Naive thymus-derived CD4-positive, alpha-beta T cell (primary cell): ENCODE results near the gene METAP1D. TPM values are rescaled to one million over a fixed set of nuclear protein-coding genes. Genes with fewer than 3 reads are reported as not detected.

ENCODE experiments used
- ATAC-seq: fragments of 150-1000 bp; cut with Tn5 transposase; 2 replicates; pipeline ENCODE4 v1.10.0; 2021; ENCODE audit warnings: mild to moderate bottlenecking, moderate library complexity
- CTCF ChIA-PET: fragments of 350-600 bp; sonication (Branson Sonifier 250); formaldehyde crosslinking; loops from one replicate; lab custom pipeline; 2021; ENCODE audit warnings: antibody characterized with exemption; lab: Charles Lee
- POLR2A ChIA-PET: fragments of 350-600 bp; sonication (Branson Sonifier 250); formaldehyde crosslinking; loops from one replicate; lab custom pipeline; 2021; ENCODE audit warnings: antibody characterized with exemption, inconsistent platforms; lab: Charles Lee
- DNase-seq, 9 donors: peaks; one replicate each; pipeline versions ENCODE4 v3.0.0 to v3.0.0-alpha.2; 2020 to 2022; ENCODE audit warnings: mixed read lengths in 1 of 9
- H3K27ac ChIP-seq: one replicate; pipeline ENCODE4 v1.7.0; 2013; ENCODE audit warnings: mild to moderate bottlenecking, low read depth, low read length, moderate library complexity
- H3K27me3 ChIP-seq, 2 donors: one replicate each; pipeline ENCODE4 v1.7.0; 2013; ENCODE audit warnings: low read length in 2 of 2, mild to moderate bottlenecking in 2 of 2, moderate library complexity in 2 of 2; ENCODE audit not compliant: control insufficient read depth in 2 of 2, insufficient read depth in 2 of 2
- H3K36me3 ChIP-seq, 3 experiments: 1 replicate in 2 of 3; 2 replicates in 1 of 3; pipeline ENCODE4 v1.7.0; 2013; ENCODE audit warnings: low read length in 3 of 3, mild to moderate bottlenecking in 3 of 3, moderate library complexity in 1 of 3; ENCODE audit not compliant: insufficient read depth in 3 of 3, control insufficient read depth in 2 of 3
- H3K4me1 ChIP-seq, 2 donors: one replicate each; pipeline ENCODE4 v1.7.0; 2013; ENCODE audit warnings: low read length in 2 of 2, mild to moderate bottlenecking in 2 of 2, moderate library complexity in 1 of 2; ENCODE audit not compliant: control insufficient read depth in 2 of 2, insufficient read depth in 2 of 2
- H3K4me3 ChIP-seq: 2 replicates; pipeline ENCODE4 v1.7.0; 2013; ENCODE audit warnings: mild to moderate bottlenecking, low read length
- H3K9me3 ChIP-seq, 3 experiments: 1 replicate in 2 of 3; 2 replicates in 1 of 3; pipeline ENCODE4 v1.7.0; 2013; ENCODE audit warnings: low read length in 3 of 3; ENCODE audit not compliant: control insufficient read depth in 2 of 3
- H3K27ac Mint-ChIP-seq, 9 donors: one replicate each; pipeline ENCODE4 v1.8.0; 2020 to 2022; ENCODE audit warnings: mixed read lengths in 9 of 9, mild to moderate bottlenecking in 8 of 9, moderate library complexity in 5 of 9, inconsistent platforms in 2 of 9
- H3K27me3 Mint-ChIP-seq, 5 donors: one replicate each; pipeline ENCODE4 v1.8.0; 2021 to 2022; ENCODE audit warnings: mixed read lengths in 5 of 5, mild to moderate bottlenecking in 1 of 5
- H3K36me3 Mint-ChIP-seq, 5 donors: one replicate each; pipeline ENCODE4 v1.8.0; 2020 to 2022; ENCODE audit warnings: mixed read lengths in 5 of 5, mild to moderate bottlenecking in 3 of 5, inconsistent platforms in 1 of 5
- H3K4me1 Mint-ChIP-seq, 7 donors: one replicate each; pipeline ENCODE4 v1.8.0; 2020 to 2022; ENCODE audit warnings: mixed read lengths in 7 of 7, mild to moderate bottlenecking in 3 of 7, inconsistent platforms in 1 of 7
- H3K4me3 Mint-ChIP-seq, 10 donors: one replicate each; pipeline ENCODE4 v1.8.0; 2020 to 2022; ENCODE audit warnings: mild to moderate bottlenecking in 10 of 10, mixed read lengths in 10 of 10, moderate library complexity in 6 of 10, inconsistent platforms in 2 of 10
- H3K9me3 Mint-ChIP-seq, 11 donors: one replicate each; pipeline ENCODE4 v1.8.0; 2020 to 2022; ENCODE audit warnings: mixed read lengths in 11 of 11, mild to moderate bottlenecking in 4 of 11, inconsistent platforms in 1 of 11, moderate library complexity in 1 of 11
- intact Hi-C, 2 donors: fragments of 100-400 bp; cut with micrococcal nuclease; formaldehyde crosslinking; loops; one replicate each; pipeline ENCODE4 v1.15.1; 2023
- polyA plus RNA-seq, 2 donors: library from polyadenylated mRNA; unstranded; fragments of 300-500 nt; fragmentation: Illumina TruSeq; gene quantifications; one replicate each; pipeline ENCODE4 v1.2.3, GENCODE V29; 2021
- total RNA-seq, 6 experiments: library from RNA in 5 of 6; stranded (reverse) in 5 of 6; gene quantifications; 1 replicate in 5 of 6; 2 replicates in 1 of 6; pipeline ENCODE4 v1.2.3 and lab custom pipeline; 2021 to 2026

The METAP1D gene
- total RNA-seq (10 to 100 TPM in 3 of 5 experiments, 1 to 10 TPM in 2; 5.3 to 12.2 (median 11.6) TPM), polyA plus RNA-seq (1 to 10 TPM; 3.3 to 4.0 TPM), total RNA-seq (lab: John Stamatoyannopoulos, UW) (11.4 reads per million, percentile 38 among the genes with 10 or more reads in this experiment)

- POLR2A ChIA-PET = interaction anchor here (1.0 kb wide), 1 partner anchor 78 kb away, joined by 3 read pairs; the partner anchor contains the start of gene HAT1
- H3K4me1 Mint-ChIP-seq = peaks cover 5 to 24% (median 22%) of the 10 kb centered on the region in 7 donors
- no peaks in the 10 kb centered on the region for H3K36me3 ChIP-seq
- peak within 1 kb of the TSS; percentile 61 for H3K27ac ChIP-seq
- no peaks in the 10 kb centered on the region for H3K9me3 ChIP-seq
- no peaks in the 10 kb centered on the region for H3K9me3 Mint-ChIP-seq
- peaks cover 0 to 5% of the 10 kb centered on the region in 2 donors for H3K4me1 ChIP-seq
- H3K4me3 Mint-ChIP-seq = peak within 1 kb of the TSS; percentile 87 to 99 (median 96)
- intact Hi-C loops = loop anchor here (1.0 to 5.0 kb wide), 8 partner anchors 78 to 568 kb away; partner anchors contain the start of genes DCAF17 (in 2 of the 2), HAT1 (in 2 of the 2), METTL8 (in 2 of the 2) and DLX2 (in 1 of the 2)
- no peaks in the 10 kb centered on the region for H3K27me3 ChIP-seq
- peak; percentile 98 for ATAC-seq
- peak; percentile 74 to 92 (median 82) for DNase-seq
- H3K36me3 Mint-ChIP-seq = peaks cover 0 to 2% (median 0%) of the 10 kb centered on the region in 5 donors
- peak within 1 kb of the TSS; percentile 99 for H3K4me3 ChIP-seq
- CTCF ChIA-PET = no interaction called here
- peaks cover 6 to 23% (median 9%) of the 10 kb centered on the region in 5 donors for H3K27me3 Mint-ChIP-seq
- peak within 1 kb of the TSS; percentile 77 to 97 (median 93) for H3K27ac Mint-ChIP-seq
Measured at GRCh38 chr2:171999604-172000469, at the start of gene METAP1D. TSS of gene METAP1D (plus strand) at chr2:171999953. CDS start at chr2:171999970, 17 bp downstream.

DNA sequence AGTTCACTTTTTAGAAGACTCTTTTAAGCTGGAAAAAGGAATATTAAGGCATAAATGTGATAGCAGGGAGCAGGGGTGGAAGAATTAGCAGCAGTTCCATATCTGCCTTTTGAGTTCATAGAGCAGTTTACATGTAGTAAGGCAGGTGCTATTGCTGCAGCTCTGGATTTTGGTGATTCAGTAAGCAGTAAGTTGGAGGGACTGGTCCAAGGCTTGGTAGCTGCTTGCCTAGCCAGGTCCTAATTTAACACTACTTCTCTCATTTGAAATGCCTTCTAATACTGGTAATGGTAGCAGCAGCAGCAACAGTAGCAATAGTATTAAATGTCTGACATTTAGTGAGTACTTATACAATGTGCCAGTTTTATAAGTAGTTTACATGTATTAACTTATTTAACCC lies 47.5 kb upstream of the METAP1D start:
- no peak for DNase-seq
- H3K4me1 Mint-ChIP-seq = peaks cover 14 to 21% (median 19%) of the 10 kb centered on the region in 7 donors
- no peak overlapping the region for H3K4me3 Mint-ChIP-seq
- H3K9me3 Mint-ChIP-seq = peaks cover 0 to 2% (median 0%) of the 10 kb centered on the region in 11 donors
- no peak overlapping the region for H3K27ac Mint-ChIP-seq
- H3K9me3 ChIP-seq = no peaks in the 10 kb centered on the region
- H3K4me3 ChIP-seq = no peak overlapping the region
- no peak overlapping the region for H3K27ac ChIP-seq
- H3K36me3 ChIP-seq = peaks cover 0 to 10% (median 0%) of the 10 kb centered on the region in 3 experiments
- intact Hi-C loops = no loop called here
- ChIA-PET CTCF (no interaction called here), POLR2A (no interaction called here)
- H3K36me3 Mint-ChIP-seq = peaks cover 5 to 41% (median 22%) of the 10 kb centered on the region in 5 donors
- no peak for ATAC-seq
- H3K27me3 ChIP-seq = no peaks in the 10 kb centered on the region
- H3K4me1 ChIP-seq = peaks cover 6 to 8% of the 10 kb centered on the region in 2 donors
- H3K27me3 Mint-ChIP-seq = no peaks in the 10 kb centered on the region

GRCh38 chr2:171952748-171953147 lies 47.0 kb upstream of the METAP1D start:
- peaks cover 5 to 43% (median 22%) of the 10 kb centered on the region in 5 donors for H3K36me3 Mint-ChIP-seq
- ChIA-PET CTCF (no interaction called here), POLR2A (interaction anchor here (0.5 kb wide), 1 partner anchor 10 kb away, joined by 3 read pairs; no protein-coding TSS in a partner anchor)
- no peak overlapping the region for H3K27ac Mint-ChIP-seq
- Histone ChIP-seq H3K27me3 (no peaks in the 10 kb centered on the region), H3K36me3 (peaks cover 0 to 10% (median 0%) of the 10 kb centered on the region in 3 experiments), H3K4me1 (peaks cover 6 to 8% of the 10 kb centered on the region in 2 donors), H3K4me3 (no peak overlapping the region), H3K27ac (no peak overlapping the region), H3K9me3 (no peaks in the 10 kb centered on the region)
- no peak for DNase-seq
- no peaks in the 10 kb centered on the region for H3K27me3 Mint-ChIP-seq
- peaks cover 14 to 23% (median 19%) of the 10 kb centered on the region in 7 donors for H3K4me1 Mint-ChIP-seq
- no peak overlapping the region for H3K4me3 Mint-ChIP-seq
- peak; percentile 67 for ATAC-seq
- peaks cover 0 to 2% (median 0%) of the 10 kb centered on the region in 11 donors for H3K9me3 Mint-ChIP-seq
- intact Hi-C loops = no loop called here

DNA sequence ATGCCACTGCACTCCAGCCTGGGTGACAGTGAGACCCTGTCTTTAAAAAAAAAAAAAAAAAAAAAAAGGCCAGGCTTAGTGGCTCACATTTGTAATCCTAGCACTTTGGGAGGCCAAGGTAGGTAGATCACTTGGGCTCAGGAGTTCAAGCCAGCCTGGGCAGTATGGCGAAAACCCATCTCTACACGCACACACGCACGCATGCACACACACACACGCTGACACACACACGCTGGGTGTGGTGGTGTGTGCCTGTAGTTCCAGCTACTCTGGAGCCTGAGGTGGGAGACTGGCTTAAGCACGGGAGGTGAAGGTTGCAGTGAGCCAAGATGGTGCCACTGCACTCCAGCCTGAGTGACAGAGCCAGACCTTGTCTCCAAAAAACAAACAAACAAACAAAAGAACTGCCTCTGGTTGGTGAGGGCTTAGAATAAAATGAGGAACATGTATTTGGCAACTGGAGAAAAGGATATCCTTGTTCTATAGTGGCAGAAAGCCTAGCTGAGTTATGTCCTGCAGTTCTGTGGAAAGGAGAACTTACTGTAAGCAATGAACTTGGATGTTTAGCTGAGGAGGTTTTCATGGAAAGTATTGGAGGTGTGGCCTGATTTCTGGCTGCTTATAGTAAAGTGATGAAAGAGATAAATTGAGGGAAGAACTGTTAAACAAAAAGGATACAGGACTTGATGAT lies 43.5 kb upstream of the METAP1D start:
- Mint-ChIP-seq H3K27ac (peak overlapping the region in 2 of 9 donors; percentile 0 to 19), H3K4me3 (no peak overlapping the region), H3K4me1 (peaks cover 15 to 40% (median 26%) of the 10 kb centered on the region in 7 donors), H3K27me3 (no peaks in the 10 kb centered on the region), H3K9me3 (peaks cover 0 to 4% (median 0%) of the 10 kb centered on the region in 11 donors), H3K36me3 (peaks cover 5 to 35% (median 16%) of the 10 kb centered on the region in 5 donors)
- ChIA-PET POLR2A (interaction anchor here (0.9 kb wide), 1 partner anchor 10 kb away, joined by 4 read pairs; no protein-coding TSS in a partner anchor), CTCF (interaction anchor here (0.9 to 1.1 kb wide), 3 partner anchors 157 to 505 kb away, joined by 3 read pairs; no protein-coding TSS in a partner anchor)
- intact Hi-C loops = loop anchor here in 1 of 2 donors (2.0 to 5.0 kb wide), 2 partner anchors 147 to 506 kb away; partner anchors contain the start of gene DLX2
- H3K4me3 ChIP-seq = no peak overlapping the region
- DNase-seq (no peak), ATAC-seq (peak; percentile 78)
- H3K27ac ChIP-seq = no peak overlapping the region
- H3K9me3 ChIP-seq = no peaks in the 10 kb centered on the region
- no peaks in the 10 kb centered on the region for H3K27me3 ChIP-seq
- peaks cover 6 to 8% of the 10 kb centered on the region in 2 donors for H3K4me1 ChIP-seq
- peaks cover 0 to 10% (median 0%) of the 10 kb centered on the region in 3 experiments for H3K36me3 ChIP-seq

DNA sequence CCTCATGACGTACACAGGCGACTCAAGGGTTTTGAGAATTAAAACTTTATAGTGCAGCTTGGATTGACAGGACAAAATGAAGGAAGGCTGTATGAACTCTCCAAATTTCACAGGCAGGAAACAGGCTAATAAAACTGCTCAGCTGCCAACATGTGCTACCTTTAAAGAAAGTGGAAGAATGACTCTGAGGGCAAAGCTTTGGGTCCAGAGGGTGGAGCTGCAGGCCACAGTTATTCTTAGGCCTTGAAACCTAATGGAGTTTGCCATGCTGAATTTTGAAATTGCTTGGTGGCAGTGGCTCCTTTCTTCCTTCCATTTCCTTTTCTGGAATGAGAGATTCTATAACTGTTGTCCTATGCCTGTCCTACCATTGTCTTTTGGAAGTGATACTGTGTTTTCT lies 42.7 kb upstream of the METAP1D start:
- Histone ChIP-seq H3K4me1 (peaks cover 6 to 8% of the 10 kb centered on the region in 2 donors), H3K36me3 (peaks cover 0 to 10% (median 0%) of the 10 kb centered on the region in 3 experiments), H3K27me3 (no peaks in the 10 kb centered on the region), H3K27ac (no peak overlapping the region), H3K9me3 (no peaks in the 10 kb centered on the region), H3K4me3 (no peak overlapping the region)
- POLR2A ChIA-PET = interaction anchor here (0.9 kb wide), 1 partner anchor 11 kb away, joined by 4 read pairs; no protein-coding TSS in a partner anchor
- CTCF ChIA-PET = interaction anchor here (0.9 to 1.1 kb wide), 3 partner anchors 157 to 505 kb away, joined by 3 read pairs; no protein-coding TSS in a partner anchor
- peaks cover 5 to 37% (median 16%) of the 10 kb centered on the region in 5 donors for H3K36me3 Mint-ChIP-seq
- H3K4me3 Mint-ChIP-seq = no peak overlapping the region
- peaks cover 0 to 5% (median 0%) of the 10 kb centered on the region in 11 donors for H3K9me3 Mint-ChIP-seq
- no peaks in the 10 kb centered on the region for H3K27me3 Mint-ChIP-seq
- H3K4me1 Mint-ChIP-seq = peaks cover 15 to 43% (median 26%) of the 10 kb centered on the region in 7 donors
- no peak for ATAC-seq
- no peak for DNase-seq
- intact Hi-C loops = loop anchor here in 1 of 2 donors (2.0 to 5.0 kb wide), 2 partner anchors 146 to 505 kb away; partner anchors contain the start of gene DLX2
- H3K27ac Mint-ChIP-seq = peak overlapping the region in 1 of 9 donors; percentile 19
